ENCODE measurements around the gene KCNH2.

Gene KCNH2

GRCh38 chr7:150959739-150960734 lies 18.1 kb downstream of the KCNH2 start:
- DNase-seq, result no peak

GRCh38 chr7:150959081-150959480 lies 19.0 kb downstream of the KCNH2 start:
- no peak for DNase-seq

GRCh38 chr7:150958597-150958996 lies 19.5 kb downstream of the KCNH2 start:
- no peak for DNase-seq

GRCh38 chr7:150958062-150958552 lies 20.0 kb downstream of the KCNH2 start:
- no peak for DNase-seq

GRCh38 chr7:150957133-150958020 lies 20.7 kb downstream of the KCNH2 start:
- no peak for DNase-seq

GRCh38 chr7:150956395-150957132 lies 21.6 kb downstream of the KCNH2 start:
- no peak for DNase-seq

GRCh38 chr7:150955519-150956394 lies 22.4 kb downstream of the KCNH2 start:
- DNase-seq, result no peak

- no peak for DNase-seq
Observed at GRCh38 chr7:150954986-150955518, 23.1 kb downstream of the KCNH2 start.

- no peak for DNase-seq
Observed at GRCh38 chr7:150954201-150954985, 23.7 kb downstream of the KCNH2 start.

GRCh38 chr7:150953061-150953997 lies 24.8 kb downstream of the KCNH2 start:
- no peak for DNase-seq

- DNase-seq, result no peak
Observed at GRCh38 chr7:150952331-150953050, 25.6 kb downstream of the KCNH2 start.

GRCh38 chr7:150951521-150951920 lies 26.6 kb downstream of the KCNH2 start:
- no peak for DNase-seq

GRCh38 chr7:150951181-150951520 lies 27.0 kb downstream of the KCNH2 start:
- no peak for DNase-seq

- no peak for DNase-seq
Observed at GRCh38 chr7:150950496-150951180, 27.5 kb downstream of the KCNH2 start.

- DNase-seq, result no peak
Observed at GRCh38 chr7:150949971-150950491, 28.1 kb downstream of the KCNH2 start.

- no peak for DNase-seq
Observed at GRCh38 chr7:150949564-150949963, 28.6 kb downstream of the KCNH2 start.

- DNase-seq, result no peak
Observed at GRCh38 chr7:150948791-150949251, 29.3 kb downstream of the KCNH2 start.
